Measurements from ENCODE around the gene C1QTNF1. TPM values are rescaled to one million over a fixed set of nuclear protein-coding genes. Genes with fewer than 3 reads are reported as not detected.
A peak's percentile ranks its signal among the peaks of the same experiment; 100 is the strongest.

C1QTNF1 gene
- total RNA-seq, 1 experiment from 2014 or later = 6.3 TPM

DNA sequence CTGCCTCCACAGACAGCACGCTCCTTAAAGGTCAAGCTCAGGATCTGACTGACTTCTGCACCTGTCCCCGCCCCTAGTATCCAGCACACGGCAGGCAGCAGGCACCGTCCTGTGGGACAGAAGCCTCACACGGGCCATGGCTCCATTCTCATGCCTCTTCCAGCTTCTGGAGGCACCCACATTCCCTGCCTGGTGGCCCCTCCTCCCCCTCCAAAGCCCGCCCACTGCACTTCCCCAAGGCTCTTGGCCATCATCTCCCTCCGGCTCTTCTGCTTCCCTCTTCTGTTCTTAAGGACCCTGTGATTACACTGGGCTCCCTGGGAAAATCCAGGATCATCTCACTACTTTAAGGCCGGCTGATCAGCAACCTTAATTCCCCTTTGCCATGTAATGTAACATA lies 17.9 kb upstream of the C1QTNF1 start:
- Histone ChIP-seq H3K27ac (ENCODE audit: low read depth, low read length, poor library complexity, severe bottlenecking) (no peak overlapping the region), H3K27me3 (replicated peaks; ENCODE audit: insufficient read depth, low read depth, low read length, poor library complexity) (no peaks in the 10 kb centered on the region), H3K4me3 (ENCODE audit: low read depth, low read length, poor library complexity, severe bottlenecking) (no peak overlapping the region), H3K9me3 (ENCODE audit: low read depth, low read length, poor library complexity, severe bottlenecking) (no peaks in the 10 kb centered on the region), H3K36me3 (ENCODE audit: insufficient read depth, low read length, poor library complexity, severe bottlenecking) (no peaks in the 10 kb centered on the region), H3K4me1 (ENCODE audit: insufficient read depth, low read length, poor library complexity, severe bottlenecking) (peaks cover 6% of the 10 kb centered on the region)
- intact Hi-C loops (cut with micrococcal nuclease; ENCODE audit: unreplicated experiment) = no loop called here
- ChIA-PET CTCF (no interaction called here), POLR2A (ENCODE audit: low non-redundant PET) (no interaction called here)
- no TSS peak for BruUV-seq (replicated peaks)
- no peak for DNase-seq (ENCODE audit: low spot score)
- TF ChIP-seq EZH2 (IDR thresholded peaks at IDR 0.05; ENCODE audit: borderline replicate concordance, low read depth, low read length, poor library complexity, severe bottlenecking) (no peak), CTCF (conservative IDR thresholded peaks at IDR 0.05; ENCODE audit: low read depth, low read length) (no peak)

DNA sequence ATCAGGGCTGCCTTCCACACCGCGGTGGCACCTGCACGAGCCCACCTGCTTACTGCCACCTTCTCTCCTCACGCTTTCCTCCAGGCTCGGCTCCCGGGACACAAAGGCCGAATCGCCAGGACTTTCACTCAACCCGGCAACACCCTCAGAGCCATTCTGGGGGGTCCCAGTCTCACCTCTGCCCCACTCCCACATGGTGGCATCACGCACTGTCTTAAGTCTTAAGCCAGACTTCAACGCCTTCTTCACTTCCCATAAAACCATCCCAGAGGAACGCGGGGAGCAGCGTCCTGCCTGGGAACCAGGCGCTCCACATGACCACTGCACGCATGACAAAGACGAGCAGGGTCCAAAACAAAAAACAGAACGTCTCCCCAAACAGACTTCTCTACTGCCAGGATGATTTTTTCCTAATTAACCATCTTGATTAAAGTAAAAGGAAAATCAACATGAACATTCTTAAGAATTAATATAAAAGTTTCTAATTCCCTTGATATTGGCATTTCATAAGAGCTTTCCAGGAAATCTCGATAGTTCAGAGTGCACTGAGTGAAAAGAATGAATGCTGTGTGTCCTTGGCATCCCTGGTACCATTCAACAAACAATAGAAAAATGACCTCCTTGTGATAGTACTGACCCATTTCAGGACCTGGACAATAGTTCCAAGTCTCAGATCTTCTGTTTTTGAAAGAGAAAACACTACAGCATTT lies 17.0 kb upstream of the C1QTNF1 start:
- Histone ChIP-seq H3K4me1 (ENCODE audit: insufficient read depth, low read length, poor library complexity, severe bottlenecking) (peaks cover 6% of the 10 kb centered on the region), H3K27me3 (replicated peaks; ENCODE audit: insufficient read depth, low read depth, low read length, poor library complexity) (no peaks in the 10 kb centered on the region), H3K36me3 (ENCODE audit: insufficient read depth, low read length, poor library complexity, severe bottlenecking) (no peaks in the 10 kb centered on the region), H3K9me3 (ENCODE audit: low read depth, low read length, poor library complexity, severe bottlenecking) (no peaks in the 10 kb centered on the region), H3K27ac (ENCODE audit: low read depth, low read length, poor library complexity, severe bottlenecking) (no peak overlapping the region), H3K4me3 (ENCODE audit: low read depth, low read length, poor library complexity, severe bottlenecking) (no peak overlapping the region)
- TF ChIP-seq CTCF (conservative IDR thresholded peaks at IDR 0.05; ENCODE audit: low read depth, low read length) = no peak
- no peak for TF ChIP-seq EZH2 (IDR thresholded peaks at IDR 0.05; ENCODE audit: borderline replicate concordance, low read depth, low read length, poor library complexity, severe bottlenecking)
- CTCF ChIA-PET = no interaction called here
- intact Hi-C loops (cut with micrococcal nuclease; ENCODE audit: unreplicated experiment) = no loop called here
- no peak for DNase-seq (ENCODE audit: low spot score)
- no TSS peak for BruUV-seq (replicated peaks)
- POLR2A ChIA-PET (ENCODE audit: low non-redundant PET) = no interaction called here

GRCh38 chr17:79007504-79008381 lies 16.2 kb upstream of the C1QTNF1 start:
- intact Hi-C loops (cut with micrococcal nuclease; ENCODE audit: unreplicated experiment) = no loop called here
- no peaks in the 10 kb centered on the region for H3K9me3 ChIP-seq (ENCODE audit: low read depth, low read length, poor library complexity, severe bottlenecking)
- no peaks in the 10 kb centered on the region for H3K36me3 ChIP-seq (ENCODE audit: insufficient read depth, low read length, poor library complexity, severe bottlenecking)
- ChIA-PET POLR2A (ENCODE audit: low non-redundant PET) (no interaction called here), CTCF (no interaction called here)
- no TSS peak for BruUV-seq (replicated peaks)
- DNase-seq (ENCODE audit: low spot score) = no peak
- no peaks in the 10 kb centered on the region for H3K27me3 ChIP-seq (replicated peaks; ENCODE audit: insufficient read depth, low read depth, low read length, poor library complexity)
- TF ChIP-seq EZH2 (IDR thresholded peaks at IDR 0.05; ENCODE audit: borderline replicate concordance, low read depth, low read length, poor library complexity, severe bottlenecking) (no peak), CTCF (conservative IDR thresholded peaks at IDR 0.05; ENCODE audit: low read depth, low read length) (no peak)
- peak overlapping the region; percentile 91 for H3K27ac ChIP-seq (ENCODE audit: low read depth, low read length, poor library complexity, severe bottlenecking)
- H3K4me1 ChIP-seq (ENCODE audit: insufficient read depth, low read length, poor library complexity, severe bottlenecking) = peaks cover 6% of the 10 kb centered on the region
- H3K4me3 ChIP-seq (ENCODE audit: low read depth, low read length, poor library complexity, severe bottlenecking) = peak overlapping the region; percentile 99
